ENCODE results near the gene BEGAIN.
"Not testable (repeated sequence)": the region's sequence is repeated elsewhere in the genome, so short reads cannot be mapped to it uniquely, and the experiment has no call there.

The BEGAIN gene

DNA sequence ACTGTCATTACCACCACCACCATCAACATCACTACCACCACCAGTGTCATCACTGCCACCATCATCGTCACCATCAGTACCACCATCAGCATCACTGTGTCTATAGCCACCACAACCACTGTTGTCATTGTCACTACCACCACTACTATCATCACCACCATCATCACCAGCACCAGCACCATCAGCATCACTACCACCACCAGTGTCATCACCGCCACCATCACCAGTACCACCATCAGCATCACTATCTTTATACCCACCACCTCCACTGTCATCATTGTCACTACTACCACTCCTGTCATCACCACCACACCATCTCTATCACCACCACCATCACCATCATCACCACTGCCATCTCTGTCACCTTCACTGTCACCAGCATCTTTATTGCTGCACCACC, 60.6 kb downstream of the BEGAIN start:
- no peak for DNase-seq (ENCODE audit: low read depth in 2 of 3, low spot score in 2 of 3)

- DNase-seq (ENCODE audit: low read depth in 2 of 3, low spot score in 2 of 3) = no peak
Observed at GRCh38 chr14:100526057-100526456, 61.2 kb downstream of the BEGAIN start.

GRCh38 chr14:100525615-100526014, 61.6 kb downstream of the BEGAIN start:
- no peak for DNase-seq (ENCODE audit: low read depth in 2 of 3, low spot score in 2 of 3)

DNA sequence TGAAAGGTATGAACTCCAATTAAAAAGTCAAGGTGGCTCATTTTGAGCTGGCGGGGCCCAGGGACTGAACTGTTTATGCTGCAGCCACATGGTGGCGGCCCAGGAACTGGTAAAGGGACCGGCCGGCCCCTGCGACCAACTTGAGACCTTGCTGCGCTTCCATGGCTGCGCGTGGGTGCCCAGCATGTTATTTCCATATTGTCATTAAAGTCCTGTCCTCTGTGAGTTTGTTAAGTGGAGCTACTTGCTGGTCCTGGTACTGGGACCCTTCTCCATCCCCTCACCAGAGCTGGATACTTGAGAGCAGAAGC, 62.3 kb downstream of the BEGAIN start:
- DNase-seq (ENCODE audit: low read depth in 2 of 3, low spot score in 2 of 3) = peak in 1 of 3 experiments; percentile 11

- no peak for DNase-seq (ENCODE audit: low read depth in 2 of 3, low spot score in 2 of 3)
Observed at GRCh38 chr14:100524233-100524932, 62.8 kb downstream of the BEGAIN start.

GRCh38 chr14:100523843-100524169, 63.4 kb downstream of the BEGAIN start:
- DNase-seq (ENCODE audit: low read depth in 2 of 3, low spot score in 2 of 3) = no peak

DNA sequence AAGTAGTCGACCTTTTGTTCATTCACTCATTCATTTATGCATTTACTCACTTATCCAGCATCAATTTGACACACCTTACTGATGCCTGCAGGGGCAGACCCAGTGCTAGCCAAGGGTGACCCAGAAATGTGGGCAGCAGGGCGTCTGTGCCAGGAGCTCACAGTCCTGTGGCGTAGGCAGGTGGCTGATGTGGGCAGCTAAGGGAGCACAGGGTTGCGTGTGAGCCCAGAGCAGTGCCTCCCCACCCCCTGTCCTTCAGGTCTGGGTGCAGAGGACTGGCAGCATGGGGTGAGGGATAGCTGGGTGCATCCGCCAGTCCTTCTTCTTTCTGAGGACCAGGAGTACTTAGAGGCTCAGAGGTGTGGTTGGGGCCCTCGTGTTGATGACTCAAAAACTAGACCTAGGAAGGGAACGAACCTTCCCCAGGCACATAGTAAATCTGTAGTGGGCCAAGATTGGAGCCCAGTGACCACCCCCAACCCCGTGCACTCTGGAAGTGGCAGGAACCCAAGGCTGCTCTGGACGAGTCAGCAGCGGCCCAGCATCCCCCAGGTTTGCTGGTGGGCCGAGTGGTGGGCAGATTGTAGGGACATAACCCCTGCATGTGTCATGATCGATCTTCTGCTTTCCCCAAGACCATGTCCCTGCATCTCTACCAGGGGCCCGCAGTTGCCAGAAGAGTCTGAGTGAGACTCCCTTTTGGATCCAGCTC, 63.9 kb downstream of the BEGAIN start:
- no peak for DNase-seq (ENCODE audit: low read depth in 2 of 3, low spot score in 2 of 3)

- no peak for DNase-seq (ENCODE audit: low read depth in 2 of 3, low spot score in 2 of 3)
Observed at GRCh38 chr14:100522616-100523099, 64.6 kb downstream of the BEGAIN start.

- not testable (repeated sequence) for DNase-seq (ENCODE audit: low read depth in 2 of 3, low spot score in 2 of 3)
Observed at GRCh38 chr14:100506053-100506452, 81.2 kb downstream of the BEGAIN start.

DNA sequence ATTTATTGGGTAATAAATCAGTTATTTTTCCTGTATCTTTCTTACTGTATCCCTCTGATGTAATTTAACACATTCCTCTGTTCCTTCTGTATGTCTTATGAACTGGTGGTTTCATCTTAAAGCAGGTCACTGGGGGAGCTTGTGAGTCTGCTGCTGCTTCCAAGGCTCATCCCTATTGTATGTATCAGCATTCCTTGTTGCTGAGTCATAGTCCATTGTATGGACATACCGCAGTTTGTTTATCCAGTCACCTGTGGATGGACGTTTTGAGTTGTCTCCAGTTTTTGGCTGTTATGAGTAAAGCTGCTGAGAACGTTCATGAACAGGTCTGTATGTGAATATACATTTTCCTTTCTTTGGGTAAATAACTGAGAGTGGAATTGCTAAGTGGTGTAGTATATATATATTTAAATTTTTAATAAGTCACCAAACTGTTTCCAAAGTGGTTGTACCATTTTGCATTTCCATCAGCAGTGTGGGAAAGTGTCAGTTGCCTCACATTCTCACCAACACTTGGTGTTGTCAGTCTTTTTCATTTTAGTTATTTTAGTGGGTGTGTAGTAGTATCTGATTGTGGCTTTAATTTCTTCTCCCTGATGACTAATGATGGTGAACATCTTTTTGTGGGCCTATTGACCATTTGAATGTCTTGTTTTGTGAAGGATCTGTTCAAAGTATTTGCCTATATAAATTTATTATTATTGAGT, 82.7 kb downstream of the BEGAIN start:
- DNase-seq (ENCODE audit: low read depth in 2 of 3, low spot score in 2 of 3) = no peak

DNA sequence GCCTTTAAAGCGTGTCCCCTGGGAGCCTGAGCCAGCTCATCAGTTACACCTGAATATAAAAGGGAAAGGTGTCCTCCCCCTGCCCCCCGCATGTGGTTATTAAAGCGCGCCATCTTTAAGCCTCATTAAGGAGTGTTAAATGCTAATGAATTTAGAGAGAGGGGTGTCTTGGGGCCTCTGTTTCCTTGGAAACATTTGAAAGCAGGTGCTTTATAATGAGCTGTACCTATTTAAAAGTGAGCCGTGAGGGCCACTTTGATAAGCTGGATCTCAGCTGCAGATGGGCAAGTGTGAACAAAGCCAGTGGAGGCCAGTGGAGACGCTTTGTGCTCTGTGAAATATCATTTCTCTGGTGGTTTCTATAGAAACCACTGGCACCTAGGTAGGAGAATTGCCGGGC, 84.0 kb downstream of the BEGAIN start:
- no peak for DNase-seq (ENCODE audit: low read depth in 2 of 3, low spot score in 2 of 3)

- no peak for DNase-seq (ENCODE audit: low read depth in 2 of 3, low spot score in 2 of 3)
Observed at GRCh38 chr14:100502622-100503220, 84.5 kb downstream of the BEGAIN start.

DNA sequence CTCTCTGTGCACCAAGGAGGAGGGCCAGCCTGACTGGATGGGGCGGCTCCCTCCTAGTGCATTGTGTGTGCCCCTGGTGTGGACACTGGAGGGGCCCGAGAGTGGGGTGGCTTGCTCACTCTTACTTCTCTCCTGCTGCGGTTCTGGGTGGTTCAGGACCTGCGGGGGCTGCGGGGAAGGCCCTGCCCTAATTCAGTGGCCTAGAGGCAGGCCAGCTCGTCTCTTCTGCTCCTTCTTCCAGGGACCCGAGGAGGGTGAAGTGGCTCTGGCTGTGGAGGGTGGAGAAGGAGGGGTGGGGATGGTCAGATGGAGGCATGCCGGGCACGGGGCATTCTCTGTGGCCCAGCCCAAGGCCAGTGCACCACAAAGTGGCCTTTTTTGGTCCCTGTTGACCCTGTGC, 87.1 kb downstream of the BEGAIN start:
- DNase-seq (ENCODE audit: low read depth in 2 of 3, low spot score in 2 of 3) = no peak

DNA sequence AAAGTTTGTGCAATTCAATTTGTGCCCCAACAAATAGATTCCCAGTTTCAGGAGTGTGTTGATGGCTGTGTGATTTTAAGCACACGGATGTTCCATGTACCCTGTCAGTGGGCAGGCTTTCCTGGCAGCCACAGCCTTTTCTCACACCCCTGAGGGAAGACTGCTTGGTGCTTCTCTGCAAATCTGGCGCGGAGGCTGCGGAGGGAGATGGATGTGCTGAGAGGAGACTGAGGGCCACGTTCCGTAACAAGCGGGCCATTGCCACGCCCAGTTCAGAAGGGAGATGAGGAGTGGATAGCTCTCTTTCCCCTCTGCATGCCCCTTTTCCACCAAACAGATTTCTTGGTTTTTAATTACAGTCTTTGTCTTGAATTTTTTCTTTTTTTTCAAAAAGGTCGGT, 89.1 kb downstream of the BEGAIN start:
- no peak for DNase-seq (ENCODE audit: low read depth in 2 of 3, low spot score in 2 of 3)

DNA sequence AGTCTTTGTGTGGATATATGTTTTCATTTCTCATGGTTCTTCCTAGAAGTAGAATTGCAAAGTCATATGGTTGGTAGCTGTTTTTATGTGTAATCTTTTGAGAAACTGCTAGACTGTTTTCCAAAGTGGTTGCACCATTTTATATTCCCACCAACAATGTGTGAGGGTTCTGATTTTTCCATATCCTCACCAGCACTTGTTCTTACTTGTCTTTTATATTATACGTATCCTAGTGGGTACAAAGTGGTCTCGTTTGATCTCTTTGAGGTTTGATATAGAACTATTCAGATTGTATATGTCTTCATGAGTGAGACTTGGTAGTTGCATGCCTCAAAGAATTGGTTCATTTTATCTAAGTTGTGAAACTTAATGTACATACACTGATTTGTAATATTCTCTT, 91.3 kb downstream of the BEGAIN start:
- no peak for DNase-seq (ENCODE audit: low read depth in 2 of 3, low spot score in 2 of 3)

DNA sequence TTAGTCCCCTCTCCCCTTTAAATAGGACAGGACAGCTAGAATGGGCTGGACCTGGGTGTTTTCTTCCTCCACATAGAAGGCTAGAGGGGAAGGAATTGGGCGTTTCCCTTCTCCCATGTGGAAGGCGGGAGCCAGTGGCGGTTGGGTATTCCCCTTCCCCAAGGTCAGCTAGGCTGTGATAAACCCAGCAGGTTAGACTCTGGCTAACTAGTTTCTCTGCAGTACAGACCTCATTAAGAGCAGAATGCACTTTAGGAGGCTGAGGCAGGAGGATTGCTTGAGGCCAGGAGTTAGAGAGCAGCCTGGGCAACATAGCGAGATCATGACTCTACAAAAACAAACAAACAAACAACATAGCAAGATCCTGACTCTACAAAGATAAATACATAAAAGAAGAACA, 92.6 kb downstream of the BEGAIN start:
- DNase-seq (ENCODE audit: low read depth in 2 of 3, low spot score in 2 of 3) = no peak

- DNase-seq (ENCODE audit: low read depth in 2 of 3, low spot score in 2 of 3) = no peak
Observed at GRCh38 chr14:100490252-100490651, 97.0 kb downstream of the BEGAIN start.

DNA sequence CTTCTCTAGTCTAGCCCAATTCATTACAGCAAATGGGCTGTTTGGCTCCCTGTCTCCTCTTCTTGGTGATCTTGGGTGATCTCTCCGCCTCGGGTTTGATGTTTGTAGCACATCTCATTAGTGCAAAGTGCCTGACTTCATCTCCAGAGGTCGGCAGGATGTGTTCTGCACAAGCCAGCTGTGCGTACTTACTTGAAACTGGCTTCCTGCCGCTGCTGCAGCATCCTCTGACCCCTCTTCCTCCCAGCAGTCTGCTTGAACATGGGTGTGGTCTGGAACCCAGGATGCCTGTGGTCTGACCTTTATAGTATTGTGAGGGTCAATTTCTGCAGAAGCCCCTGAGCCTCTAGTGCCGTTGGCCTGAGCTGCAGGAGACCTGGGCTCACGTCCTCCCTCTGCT, 99.2 kb downstream of the BEGAIN start:
- DNase-seq (ENCODE audit: low read depth in 2 of 3, low spot score in 2 of 3) = no peak

- DNase-seq (ENCODE audit: low read depth in 2 of 3, low spot score in 2 of 3) = no peak
Observed at GRCh38 chr14:100487304-100487703, 99.9 kb downstream of the BEGAIN start.
